Measurements from ENCODE around the gene ZNF30. TPM values are rescaled to one million over a fixed set of nuclear protein-coding genes. Genes with fewer than 3 reads are reported as not detected.
A peak's percentile ranks its signal among the peaks of the same experiment; 100 is the strongest.

Gene ZNF30
- total RNA-seq, 6 experiments from 2014 or later = 0.95 to 4.0 (median 1.4) TPM

GRCh38 chr19:34972163-34972705 lies 45.5 kb downstream of the ZNF30 start:
- H3K9me3 ChIP-seq = peaks cover 0 to 5% (median 0%) of the 10 kb centered on the region in 4 donors
- no peak for TF ChIP-seq POLR2A (IDR thresholded peaks at IDR 0.05)
- TF ChIP-seq, protein P1, sequence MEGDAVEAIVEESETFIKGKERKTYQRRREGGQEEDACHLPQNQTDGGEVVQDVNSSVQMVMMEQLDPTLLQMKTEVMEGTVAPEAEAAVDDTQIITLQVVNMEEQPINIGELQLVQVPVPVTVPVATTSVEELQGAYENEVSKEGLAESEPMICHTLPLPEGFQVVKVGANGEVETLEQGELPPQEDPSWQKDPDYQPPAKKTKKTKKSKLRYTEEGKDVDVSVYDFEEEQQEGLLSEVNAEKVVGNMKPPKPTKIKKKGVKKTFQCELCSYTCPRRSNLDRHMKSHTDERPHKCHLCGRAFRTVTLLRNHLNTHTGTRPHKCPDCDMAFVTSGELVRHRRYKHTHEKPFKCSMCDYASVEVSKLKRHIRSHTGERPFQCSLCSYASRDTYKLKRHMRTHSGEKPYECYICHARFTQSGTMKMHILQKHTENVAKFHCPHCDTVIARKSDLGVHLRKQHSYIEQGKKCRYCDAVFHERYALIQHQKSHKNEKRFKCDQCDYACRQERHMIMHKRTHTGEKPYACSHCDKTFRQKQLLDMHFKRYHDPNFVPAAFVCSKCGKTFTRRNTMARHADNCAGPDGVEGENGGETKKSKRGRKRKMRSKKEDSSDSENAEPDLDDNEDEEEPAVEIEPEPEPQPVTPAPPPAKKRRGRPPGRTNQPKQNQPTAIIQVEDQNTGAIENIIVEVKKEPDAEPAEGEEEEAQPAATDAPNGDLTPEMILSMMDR (IDR thresholded peaks at IDR 0.05) = no peak
- no peaks in the 10 kb centered on the region for H3K27me3 ChIP-seq
- WGBS (ENCODE audit: insufficient coverage, low coverage, low lambda C conversion rate, missing lambda C conversion rate) = 89% methylated on average over 4 of the region's 7 CpGs
- no peak for ATAC-seq
- H3K4me3 ChIP-seq = no peak overlapping the region
- peaks cover 0 to 10% (median 2%) of the 10 kb centered on the region in 4 donors for H3K4me1 ChIP-seq
- no peak overlapping the region for H3K27ac ChIP-seq
- intact Hi-C loops (cut with DNase I) = loop anchor here (5.0 kb wide), 1 partner anchor 40 kb away; no protein-coding TSS in a partner anchor
- H3K36me3 ChIP-seq = no peaks in the 10 kb centered on the region
- peak in 2 of 3 donors; percentile 7 to 21 for DNase-seq

GRCh38 chr19:34974646-34975045 lies 47.9 kb downstream of the ZNF30 start:
- Histone ChIP-seq H3K27ac (no peak overlapping the region), H3K36me3 (no peaks in the 10 kb centered on the region), H3K27me3 (no peaks in the 10 kb centered on the region), H3K9me3 (peaks cover 0 to 5% (median 0%) of the 10 kb centered on the region in 4 donors), H3K4me1 (peaks cover 0 to 10% (median 2%) of the 10 kb centered on the region in 4 donors), H3K4me3 (no peak overlapping the region)
- intact Hi-C loops (cut with DNase I) = loop anchor here (5.0 kb wide), 1 partner anchor 38 kb away; no protein-coding TSS in a partner anchor
- WGBS (ENCODE audit: insufficient coverage, low coverage, low lambda C conversion rate, missing lambda C conversion rate) = 54% methylated on average over 5 of the region's 5 CpGs
- DNase-seq = no peak
- no peak for TF ChIP-seq POLR2A (IDR thresholded peaks at IDR 0.05)
- TF ChIP-seq, protein P1 (IDR thresholded peaks at IDR 0.05) = no peak
- no peak for ATAC-seq

DNA sequence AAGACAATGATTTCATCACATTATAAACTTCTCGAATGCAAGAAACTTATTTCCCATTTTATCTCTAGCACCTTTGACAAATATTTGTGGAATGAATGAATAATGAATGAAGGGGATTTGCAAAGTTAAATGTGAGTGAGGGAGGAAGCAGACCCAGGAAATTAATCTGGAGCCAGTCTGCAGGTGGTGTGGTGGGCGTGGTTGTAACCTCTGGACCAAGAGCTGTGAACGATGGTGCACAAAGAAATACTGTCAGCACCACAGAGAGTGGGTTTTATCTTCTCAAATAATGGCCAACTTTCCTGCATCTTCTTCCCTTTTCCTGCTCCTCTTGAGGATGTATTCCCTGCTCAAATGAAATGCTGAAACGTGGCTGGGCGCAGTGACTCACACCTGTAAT lies 48.4 kb downstream of the ZNF30 start:
- Histone ChIP-seq H3K27me3 (no peaks in the 10 kb centered on the region), H3K4me1 (peaks cover 0 to 10% (median 2%) of the 10 kb centered on the region in 4 donors), H3K27ac (no peak overlapping the region), H3K36me3 (no peaks in the 10 kb centered on the region), H3K9me3 (peaks cover 0 to 5% (median 0%) of the 10 kb centered on the region in 4 donors), H3K4me3 (no peak overlapping the region)
- peak in 2 of 3 donors; percentile 4 to 36 for DNase-seq
- no peak for ATAC-seq
- no peak for TF ChIP-seq POLR2A (IDR thresholded peaks at IDR 0.05)
- TF ChIP-seq, protein P1 (IDR thresholded peaks at IDR 0.05) = no peak
- intact Hi-C loops (cut with DNase I) = no loop called here
- 53% methylated on average over 3 of the region's 5 CpGs for WGBS (ENCODE audit: insufficient coverage, low coverage, low lambda C conversion rate, missing lambda C conversion rate)

DNA sequence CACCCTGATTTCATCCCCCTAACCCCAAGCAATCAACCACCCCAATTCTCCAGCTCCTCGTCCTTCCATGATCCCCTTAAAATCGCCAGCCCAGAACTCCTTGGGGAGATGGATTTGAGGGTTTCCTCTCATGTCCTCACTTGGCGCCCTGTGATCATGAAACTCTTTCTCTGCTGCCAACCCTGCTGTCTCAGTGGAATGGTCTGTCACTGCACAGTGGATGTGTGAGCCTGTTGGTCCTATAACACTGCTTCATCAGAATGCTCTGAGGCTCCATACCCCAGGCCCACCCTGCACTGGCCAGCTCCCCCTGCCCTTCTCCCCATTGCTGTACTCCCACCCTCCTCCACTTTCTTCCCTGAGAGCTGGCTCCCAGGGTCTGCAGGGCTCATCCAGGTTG lies 49.9 kb downstream of the ZNF30 start:
- Histone ChIP-seq H3K9me3 (peaks cover 0 to 5% (median 0%) of the 10 kb centered on the region in 4 donors), H3K4me3 (no peak overlapping the region), H3K27ac (no peak overlapping the region), H3K27me3 (no peaks in the 10 kb centered on the region), H3K4me1 (peaks cover 0 to 10% (median 2%) of the 10 kb centered on the region in 4 donors), H3K36me3 (no peaks in the 10 kb centered on the region)
- WGBS (ENCODE audit: insufficient coverage, low coverage, low lambda C conversion rate, missing lambda C conversion rate) = 81% methylated on average over 3 of the region's 3 CpGs
- DNase-seq (peak in 2 of 3 donors; percentile 25 to 34), ATAC-seq (no peak)
- intact Hi-C loops (cut with DNase I) = no loop called here
- no peak for TF ChIP-seq POLR2A (IDR thresholded peaks at IDR 0.05)
- TF ChIP-seq, protein P1 (IDR thresholded peaks at IDR 0.05) = no peak
